ENCODE data around the gene TEAD1. TPM values are rescaled to one million over a fixed set of nuclear protein-coding genes. Genes with fewer than 3 reads are reported as not detected.
A peak's percentile ranks its signal among the peaks of the same experiment; 100 is the strongest.

The TEAD1 gene
- polyA plus RNA-seq, 3 donors, result 81.0 to 97.4 (median 96.6) TPM

- DNase-seq, result no peak
Measured at GRCh38 chr11:12684315-12684714, 10.1 kb downstream of the TEAD1 start.

GRCh38 chr11:12684816-12685215 is 10.6 kb downstream of the TEAD1 start:
- DNase-seq, result no peak

- DNase-seq, result no peak
Measured at GRCh38 chr11:12685229-12685628, 11.0 kb downstream of the TEAD1 start.

DNA sequence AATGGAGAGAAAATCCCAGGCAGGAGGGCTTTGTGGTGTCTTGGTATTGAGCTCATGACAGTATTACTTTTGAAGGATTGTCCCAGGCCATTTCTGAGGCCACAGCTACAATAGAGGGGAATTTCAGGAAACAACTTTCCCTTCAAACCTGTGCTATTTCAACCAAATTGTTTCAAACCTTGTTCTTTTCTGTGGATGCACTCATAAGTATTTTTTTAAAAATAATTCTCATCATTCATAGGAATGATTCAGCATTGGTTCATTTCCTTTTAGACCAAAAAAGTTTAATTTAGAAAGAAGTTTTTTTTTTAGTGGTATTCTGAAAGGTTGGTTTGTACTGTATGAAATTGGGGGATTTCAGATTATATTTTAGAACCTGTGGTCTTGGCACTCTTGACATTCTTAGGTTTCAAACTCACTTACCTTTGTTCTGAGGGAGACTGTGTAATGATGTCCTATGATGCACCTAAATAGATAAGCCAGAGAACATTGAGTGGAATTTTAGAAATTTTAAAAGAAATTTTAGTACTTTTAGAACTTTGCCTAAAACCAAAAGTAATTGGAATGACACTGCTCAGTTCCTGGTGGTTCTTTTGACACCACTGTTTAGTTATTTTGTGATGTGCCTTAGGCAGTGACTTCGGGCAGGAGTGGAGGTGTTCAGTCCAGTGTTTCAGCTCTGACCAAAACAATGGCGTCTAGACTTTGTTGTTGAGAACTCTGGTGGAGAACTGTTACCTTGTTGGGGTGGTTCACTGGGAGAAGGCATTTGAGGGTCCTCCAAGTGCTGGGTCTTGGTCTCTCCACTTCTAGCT is 12.2 kb downstream of the TEAD1 start:
- DNase-seq, result no peak

- no peak for DNase-seq
Measured at GRCh38 chr11:12687216-12687623, 13.0 kb downstream of the TEAD1 start.

- DNase-seq, result no peak
Measured at GRCh38 chr11:12687740-12688139, 13.5 kb downstream of the TEAD1 start.

GRCh38 chr11:12689029-12689755 is 15.0 kb downstream of the TEAD1 start:
- no peak for DNase-seq

GRCh38 chr11:12690663-12691062 is 16.4 kb downstream of the TEAD1 start:
- DNase-seq, result no peak

DNA sequence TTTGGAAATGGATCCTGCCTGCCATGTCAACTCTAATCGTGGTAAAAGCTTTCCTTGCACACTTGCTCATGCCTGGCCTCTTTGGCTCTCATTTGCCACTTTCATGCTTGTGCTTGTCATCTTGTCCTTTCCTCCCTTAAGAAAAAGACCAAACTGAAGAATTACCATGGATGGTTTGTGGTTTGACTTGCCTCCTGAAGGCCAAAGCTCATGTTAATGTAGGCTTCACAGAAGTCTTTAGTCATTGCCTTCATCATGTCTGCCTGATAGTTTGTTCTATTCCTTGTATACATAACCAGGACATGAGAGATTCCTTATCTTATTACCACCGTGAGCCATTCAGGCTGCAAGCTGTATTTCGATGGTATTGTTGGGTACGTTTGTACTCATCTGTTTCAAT is 17.3 kb downstream of the TEAD1 start:
- no peak for DNase-seq

- DNase-seq, result peak; percentile 95
Measured at GRCh38 chr11:12692229-12693075, 18.2 kb downstream of the TEAD1 start.

DNA sequence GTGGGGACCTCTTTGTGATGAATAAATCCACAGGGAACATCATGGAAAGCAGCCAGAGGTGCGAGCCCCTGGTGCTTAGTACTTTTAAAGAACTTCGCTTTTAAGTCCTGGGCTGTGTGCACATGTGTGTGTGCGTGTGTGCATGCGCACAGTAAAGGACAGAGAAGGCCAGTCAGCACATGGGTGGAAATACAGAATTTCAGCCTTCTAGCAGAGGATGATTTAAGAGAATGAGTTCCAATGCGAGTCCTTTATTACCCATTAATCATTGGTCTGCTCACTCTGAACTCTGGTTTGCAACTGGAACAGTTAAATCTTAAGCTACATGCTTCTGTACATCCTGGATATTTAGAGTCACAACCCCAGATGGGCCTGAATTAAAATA is 18.9 kb downstream of the TEAD1 start:
- peak; percentile 79 for DNase-seq

GRCh38 chr11:12693479-12694182 is 19.4 kb downstream of the TEAD1 start:
- no peak for DNase-seq

DNA sequence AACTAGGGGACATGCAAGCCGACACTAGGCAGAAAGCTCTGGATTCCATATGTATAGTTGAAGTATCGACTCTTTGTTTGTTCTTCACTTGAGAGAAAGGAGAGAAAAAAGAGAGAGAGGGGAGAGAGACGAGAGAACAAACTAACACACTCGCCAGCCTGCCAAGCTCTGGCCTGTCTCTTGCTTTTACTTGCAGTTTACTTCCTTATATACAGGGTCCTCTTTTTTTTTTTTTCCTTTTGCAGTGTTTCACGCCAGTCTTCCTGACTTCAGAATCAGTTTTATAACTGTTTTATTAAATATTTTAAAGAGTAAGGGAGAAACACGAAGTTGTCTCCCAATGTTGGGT is 19.9 kb downstream of the TEAD1 start:
- no peak for DNase-seq

- no peak for DNase-seq
Measured at GRCh38 chr11:12695221-12695794, 21.1 kb downstream of the TEAD1 start.

- no peak for DNase-seq
Measured at GRCh38 chr11:12695873-12696272, 21.7 kb downstream of the TEAD1 start.

- DNase-seq, result no peak
Measured at GRCh38 chr11:12696911-12697581, 22.8 kb downstream of the TEAD1 start.

GRCh38 chr11:12698048-12698447 is 23.8 kb downstream of the TEAD1 start:
- no peak for DNase-seq

DNA sequence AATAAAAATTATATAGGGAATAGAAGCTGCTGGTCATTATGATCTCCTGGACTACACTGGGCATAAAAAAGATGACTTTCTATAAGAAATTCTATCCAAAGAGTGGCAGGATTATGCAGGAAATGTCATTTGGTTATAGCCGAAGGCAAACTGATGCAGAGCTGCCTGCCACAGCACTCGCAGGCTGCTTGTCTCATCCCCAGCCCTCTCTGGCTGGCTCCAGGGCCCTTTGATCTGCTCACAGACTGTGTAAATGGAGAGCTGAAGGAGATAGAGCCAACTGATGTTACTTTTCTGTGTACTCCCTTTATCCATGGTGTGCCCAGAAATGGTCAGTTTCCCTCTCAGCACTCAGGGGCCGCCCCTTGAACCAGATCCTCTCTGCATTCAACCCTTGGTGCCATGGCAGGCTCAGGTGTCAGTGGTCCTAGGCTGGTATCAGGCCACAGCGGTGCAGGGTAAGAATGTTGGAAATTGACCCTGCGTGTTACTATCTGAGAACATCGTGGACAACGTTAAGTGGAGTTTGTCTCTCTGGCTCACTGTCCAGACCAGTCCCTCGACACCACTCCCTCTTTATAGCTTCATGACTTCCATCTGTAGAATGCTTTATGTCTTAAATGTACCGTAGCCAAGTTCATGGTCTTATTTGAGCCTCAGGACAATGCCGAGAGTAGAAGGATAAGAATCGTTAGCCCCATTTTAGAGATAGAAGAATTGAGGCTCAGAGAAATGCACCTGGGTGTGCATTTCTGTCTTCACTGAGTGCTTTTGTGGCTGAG is 27.8 kb downstream of the TEAD1 start:
- DNase-seq, result no peak

DNA sequence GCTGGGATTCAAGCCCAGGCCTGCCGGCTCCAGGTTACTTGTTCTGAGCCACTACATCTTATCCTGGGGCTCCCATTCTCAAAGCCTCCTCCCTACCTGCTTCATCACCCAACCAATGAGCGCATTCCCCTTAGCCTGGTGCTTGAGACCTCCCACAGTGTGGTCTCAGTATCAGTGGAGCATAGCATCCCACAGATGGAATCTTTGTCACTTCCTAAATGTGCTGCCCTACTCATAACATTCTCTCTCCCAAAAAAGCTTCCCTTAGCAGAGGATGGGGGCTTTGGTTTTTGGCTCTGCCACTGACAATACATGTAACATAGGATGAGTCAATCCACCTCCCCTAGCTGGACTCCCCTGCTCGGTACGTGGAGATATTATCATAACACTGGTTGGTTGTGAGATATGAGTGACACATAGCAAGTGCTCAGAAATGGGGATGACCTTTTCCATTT is 28.8 kb downstream of the TEAD1 start:
- no peak for DNase-seq

DNA sequence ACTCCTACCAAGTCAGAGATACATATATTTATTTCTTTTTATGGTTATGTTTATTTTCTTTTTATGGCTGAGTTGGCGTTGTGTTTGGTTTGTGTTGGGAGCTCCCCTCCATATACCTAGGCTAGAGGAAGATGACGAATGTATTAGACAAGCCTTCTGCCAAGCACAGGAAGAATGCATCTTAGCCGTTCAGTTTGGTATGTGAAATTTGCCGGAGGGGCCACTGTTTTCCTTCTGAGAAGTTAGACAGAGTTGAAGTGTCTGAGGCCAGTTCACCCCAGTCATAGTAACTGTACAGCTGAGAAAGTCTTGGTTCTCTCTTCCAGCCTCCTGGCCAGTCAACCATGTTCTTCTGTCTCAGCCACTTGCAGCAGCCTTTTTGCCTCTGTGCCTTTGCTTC is 29.8 kb downstream of the TEAD1 start:
- no peak for DNase-seq
